NCI-H1436 treated with DMSO at 0.1 percent for 48 hours (cell line): Measurements from ENCODE around the gene INHBB.
"Not testable (repeated sequence)": the region's sequence is repeated elsewhere in the genome, so short reads cannot be mapped to it uniquely, and the experiment has no call there.

Experiments used
- DNase-seq: peaks from one replicate; lab custom pipeline; 2025; lab: John Stamatoyannopoulos, UW

The INHBB gene

GRCh38 chr2:120381661-120382060 lies 35.7 kb downstream of the INHBB start:
- DNase-seq = no peak

DNA sequence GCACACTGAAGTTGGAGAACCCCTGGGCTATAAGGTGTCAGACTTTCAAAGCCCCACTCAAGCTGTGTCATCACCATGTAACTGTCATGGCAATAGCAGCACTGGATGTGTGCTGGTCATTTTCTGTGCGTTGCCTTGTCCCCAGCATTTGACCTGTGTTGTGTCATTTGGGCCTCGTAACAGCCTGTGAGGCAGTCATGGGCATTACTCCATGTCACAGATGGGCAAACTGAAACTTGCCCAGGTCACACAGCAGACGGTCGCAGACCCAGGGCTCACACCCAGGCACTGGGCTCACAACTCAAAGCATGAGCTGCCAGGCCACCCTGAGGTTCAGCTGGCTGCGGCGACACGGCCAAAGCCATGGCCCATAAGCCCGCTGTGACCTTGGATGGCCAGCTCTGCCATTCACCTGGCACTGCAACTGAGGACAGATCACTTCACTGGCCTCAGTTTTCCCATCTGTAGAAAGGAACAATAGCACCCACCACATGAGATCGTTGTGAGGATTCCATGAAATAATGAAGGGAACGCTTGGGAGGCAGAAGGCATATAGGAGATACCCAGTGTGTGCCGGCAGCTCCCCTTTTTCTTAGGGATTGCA lies 36.7 kb downstream of the INHBB start:
- no peak for DNase-seq

DNA sequence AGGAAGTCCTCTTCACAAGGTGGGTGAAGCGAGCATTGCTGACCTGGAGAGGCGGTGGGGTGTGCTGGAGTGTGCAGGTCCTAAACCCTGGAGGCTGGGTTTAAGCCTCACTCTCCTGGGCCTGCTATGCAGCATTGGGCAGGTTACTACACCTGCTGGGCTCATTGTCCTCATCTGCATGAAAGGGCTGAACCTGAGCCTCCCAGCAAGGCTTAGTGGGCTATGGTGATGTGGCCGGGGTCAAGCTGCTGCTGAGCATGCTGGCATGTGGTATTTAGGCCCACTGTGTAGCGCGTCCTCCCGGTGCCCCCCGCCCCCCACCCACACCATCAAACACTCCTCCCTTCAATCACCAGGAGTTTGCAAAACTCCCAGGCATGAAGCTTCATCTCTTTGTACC lies 37.3 kb downstream of the INHBB start:
- no peak for DNase-seq

- no peak for DNase-seq
Measured at GRCh38 chr2:120383631-120384340, 37.9 kb downstream of the INHBB start.

- no peak for DNase-seq
Measured at GRCh38 chr2:120384486-120385354, 38.8 kb downstream of the INHBB start.

DNA sequence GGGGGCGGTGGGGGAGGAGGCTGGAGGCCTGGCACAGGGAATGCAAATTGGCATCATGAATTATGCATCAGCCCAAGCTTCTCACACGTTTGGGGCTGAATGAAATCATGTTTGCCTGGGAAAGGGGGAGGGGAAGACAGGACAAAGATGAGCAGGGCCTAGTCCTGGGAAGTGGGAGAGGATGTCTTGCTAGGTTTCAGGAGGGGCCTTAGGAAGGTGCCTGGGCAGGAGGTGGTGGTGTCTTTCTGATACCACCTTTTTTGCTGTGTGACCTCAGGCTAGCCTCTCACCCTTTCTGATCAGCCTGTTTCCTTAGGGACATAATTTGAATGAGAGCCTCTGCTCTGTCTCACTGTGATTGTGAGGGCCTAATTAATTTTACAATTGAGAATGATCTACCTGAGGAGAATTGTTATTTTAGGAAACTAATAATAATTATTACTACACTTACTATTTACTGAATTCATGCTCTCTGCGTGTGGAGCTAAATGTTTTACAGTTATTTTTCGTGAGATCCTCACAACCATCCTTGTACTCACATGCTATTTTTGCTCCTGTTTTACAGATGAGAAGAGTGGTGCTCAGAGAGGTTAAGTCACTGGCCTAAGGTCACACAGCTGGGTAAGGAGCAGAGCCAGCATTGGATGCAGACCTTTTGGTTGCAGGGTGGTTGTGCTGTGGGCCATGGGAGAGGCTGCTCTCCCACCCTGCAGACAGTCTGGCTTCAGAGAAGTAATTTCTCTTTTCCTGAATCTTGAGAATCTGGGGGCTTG lies 39.6 kb downstream of the INHBB start:
- no peak for DNase-seq

GRCh38 chr2:120388222-120389035 lies 42.5 kb downstream of the INHBB start:
- DNase-seq = no peak

DNA sequence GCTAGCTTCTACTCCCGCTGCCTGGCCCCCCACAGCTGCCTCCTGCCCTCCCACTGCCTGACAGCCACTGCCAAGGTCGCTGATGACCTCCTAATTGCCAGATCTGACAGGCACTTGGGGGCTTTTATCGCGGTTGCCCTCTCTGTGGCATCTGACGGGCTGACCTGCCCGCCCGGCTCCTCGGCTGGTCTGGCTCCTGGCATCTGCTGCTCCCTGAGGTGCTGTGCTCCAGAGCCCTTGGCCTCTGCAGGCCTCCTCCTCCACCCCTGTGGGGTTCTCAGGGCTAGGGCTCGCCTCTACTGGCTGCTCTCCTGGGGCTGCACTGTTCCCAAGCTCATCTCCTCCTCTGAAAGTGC lies 43.1 kb downstream of the INHBB start:
- DNase-seq = no peak

GRCh38 chr2:120390381-120391055 lies 44.6 kb downstream of the INHBB start:
- DNase-seq = no peak

DNA sequence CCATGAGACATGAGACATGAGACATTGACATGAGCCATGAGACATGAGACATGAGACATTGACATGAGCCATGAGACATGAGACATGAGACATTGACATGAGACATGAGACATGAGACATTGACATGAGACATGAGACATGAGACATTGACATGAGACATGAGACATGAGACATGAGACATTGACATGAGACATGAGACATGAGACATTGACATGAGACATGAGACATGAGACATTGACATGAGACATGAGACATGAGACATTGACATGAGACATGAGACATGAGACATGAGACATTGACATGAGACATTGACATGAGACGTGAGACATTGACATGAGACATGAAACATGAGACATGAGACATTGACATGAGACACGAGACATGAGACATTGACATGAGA lies 45.4 kb downstream of the INHBB start:
- not testable (repeated sequence) for DNase-seq

DNA sequence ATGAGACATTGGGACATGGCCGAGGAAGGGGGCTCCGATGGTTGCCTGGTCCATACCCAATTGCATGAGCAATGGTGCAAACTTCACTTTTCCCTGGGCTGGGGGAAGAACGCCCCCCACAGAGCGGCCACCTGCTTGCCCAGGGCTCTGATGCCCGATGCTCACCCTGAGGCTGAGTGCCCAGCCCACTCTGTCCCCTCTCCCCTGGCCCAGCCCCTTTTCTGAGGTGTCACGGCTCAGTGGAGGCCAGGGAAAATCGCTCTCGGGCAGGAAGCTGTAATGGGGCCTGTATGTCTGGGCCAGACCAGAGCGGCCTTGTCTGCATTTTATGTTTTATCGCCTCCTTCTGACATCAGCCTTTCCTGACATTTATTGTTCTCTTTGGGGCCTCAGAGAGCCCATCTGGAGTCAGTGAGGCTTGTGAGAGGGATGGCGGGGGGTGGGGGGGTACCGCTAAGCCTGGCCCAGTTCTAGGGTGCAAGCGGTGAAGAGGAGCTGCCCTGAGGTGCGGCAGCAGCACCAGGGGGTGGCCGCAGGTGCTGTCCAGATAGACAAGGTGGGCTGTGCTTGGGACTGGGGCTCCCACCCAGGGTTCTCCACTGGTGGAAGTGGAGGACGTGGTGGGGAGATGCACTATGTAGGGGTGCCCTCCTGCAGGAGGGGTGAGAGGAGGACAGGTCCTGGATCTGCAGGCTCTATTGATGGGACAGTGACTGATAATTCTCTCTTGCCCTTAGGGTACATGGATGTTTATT lies 46.2 kb downstream of the INHBB start:
- no peak for DNase-seq

- DNase-seq = no peak
Measured at GRCh38 chr2:120392923-120393322, 47.0 kb downstream of the INHBB start.

DNA sequence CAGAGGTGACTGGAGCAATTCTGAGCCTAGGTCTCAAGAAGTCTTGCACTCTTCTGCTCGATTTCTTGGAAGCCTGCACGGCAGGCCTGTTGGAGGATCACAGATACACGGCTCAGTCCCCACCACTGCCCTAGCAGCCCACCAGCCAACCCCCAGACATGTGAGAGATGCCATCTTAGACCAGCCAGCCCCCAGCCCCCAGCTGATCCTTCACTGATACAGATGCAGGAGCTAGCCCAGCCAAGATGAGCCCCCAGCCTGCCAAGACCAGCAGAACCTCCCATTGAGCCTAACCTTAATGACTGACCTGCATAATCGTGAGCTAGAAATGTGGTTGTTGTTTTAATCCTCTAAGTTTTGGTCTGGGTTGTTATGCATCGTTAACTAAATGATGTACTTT lies 47.5 kb downstream of the INHBB start:
- DNase-seq = no peak

DNA sequence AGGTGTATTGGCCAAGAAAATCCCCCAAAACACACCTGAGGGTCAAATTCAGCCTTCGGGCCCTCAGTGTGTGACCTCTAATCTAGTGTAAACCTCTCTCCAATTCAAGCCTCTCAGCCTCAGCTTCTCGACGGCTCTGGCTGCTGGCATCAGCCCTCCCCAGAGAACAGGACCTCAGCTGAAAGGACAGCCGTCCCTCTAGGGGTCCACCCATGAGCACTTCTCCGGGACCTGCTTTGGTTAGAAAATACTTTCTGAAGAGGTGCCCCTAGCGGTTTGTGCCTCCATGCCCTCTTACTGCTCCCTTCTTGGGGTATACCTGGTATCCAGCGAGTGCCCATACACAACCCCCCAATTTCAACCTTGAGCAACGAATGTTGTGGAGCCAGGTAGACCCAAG lies 48.8 kb downstream of the INHBB start:
- no peak for DNase-seq

DNA sequence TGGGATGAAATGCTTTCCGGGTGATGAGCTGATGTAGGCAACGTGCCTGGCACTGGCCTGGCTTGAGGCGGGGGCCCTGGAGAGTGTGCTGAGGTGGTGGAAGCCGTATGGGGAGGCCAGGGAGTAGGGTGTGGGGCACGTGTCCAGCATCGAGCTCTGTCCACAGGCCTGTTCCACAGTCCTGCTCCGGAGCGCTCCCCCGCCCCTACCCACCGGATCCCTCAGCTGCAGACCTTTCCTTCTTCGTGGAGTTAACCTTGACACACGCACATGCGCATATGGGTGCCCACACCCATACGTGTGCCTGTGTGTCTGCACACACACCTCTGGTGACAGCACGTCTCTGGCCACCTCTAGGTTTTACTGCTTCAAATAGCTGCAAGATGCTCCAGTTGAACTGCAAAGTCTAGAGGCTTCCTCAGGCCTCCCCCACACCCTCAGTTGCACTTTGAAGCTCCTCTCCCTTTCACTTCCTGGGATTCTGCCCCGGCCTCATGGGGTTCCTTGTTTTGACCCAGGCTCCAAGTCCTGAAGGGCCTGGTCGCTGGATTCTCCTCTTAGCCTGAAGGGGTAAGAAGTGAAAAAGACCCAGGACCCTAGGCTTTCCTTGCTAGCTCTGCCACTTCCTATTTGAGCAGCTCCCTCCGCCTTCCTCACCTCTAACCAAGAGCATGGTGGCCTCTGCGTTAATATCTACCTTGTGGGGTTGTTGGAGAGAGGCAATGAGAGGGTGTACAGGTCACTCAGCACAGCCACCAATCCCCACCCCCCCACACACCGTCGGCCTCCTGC lies 49.5 kb downstream of the INHBB start:
- no peak for DNase-seq

GRCh38 chr2:120396013-120396860 lies 50.3 kb downstream of the INHBB start:
- DNase-seq = peak; percentile 2

DNA sequence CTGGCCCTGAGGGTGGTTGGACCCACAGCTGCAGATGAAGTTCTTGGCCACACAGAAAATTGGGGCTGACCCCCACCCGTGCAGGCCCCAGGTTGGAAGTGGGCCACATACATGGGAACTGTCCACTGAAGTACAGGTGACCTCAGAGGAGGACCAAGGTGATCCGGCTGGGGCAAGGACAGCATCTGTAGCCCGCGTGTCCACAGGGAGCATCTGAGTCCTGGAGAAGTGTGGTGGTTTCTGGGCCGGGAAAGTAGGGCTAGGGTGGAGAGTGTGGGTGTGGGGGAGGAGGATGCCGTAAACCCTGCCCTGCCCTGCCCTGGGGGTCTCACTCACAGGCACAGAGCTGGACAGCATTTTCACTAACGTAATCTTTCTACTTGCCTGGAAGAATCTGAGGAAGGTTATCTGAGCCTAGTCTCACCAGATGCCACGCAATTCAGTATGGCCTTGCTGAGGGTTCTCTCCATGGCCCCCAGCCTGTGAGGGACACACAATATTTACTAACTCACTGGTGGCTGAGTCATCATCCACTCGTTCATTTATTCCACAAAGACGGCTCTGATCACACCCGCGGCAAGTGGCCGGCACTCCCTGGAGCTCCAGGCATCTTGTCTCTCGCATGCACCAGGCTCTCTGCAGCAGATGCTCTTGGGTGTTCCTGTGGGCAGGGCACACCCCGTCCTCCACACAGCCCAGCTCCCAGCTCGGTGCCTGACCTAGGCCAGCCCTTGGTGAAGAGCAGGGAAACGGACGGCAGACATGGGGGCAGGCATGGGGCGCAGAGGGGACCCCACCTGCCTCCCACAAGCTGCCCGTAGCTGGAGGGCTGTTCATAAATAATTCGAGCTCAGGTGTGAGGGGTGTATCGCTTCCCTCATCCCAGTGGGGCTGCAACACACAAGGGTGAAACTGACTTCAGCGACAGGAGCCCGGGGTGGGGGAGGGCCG lies 51.2 kb downstream of the INHBB start:
- DNase-seq = no peak
